Fibroblast of lung (primary cell): Measurements from ENCODE around the gene AHR. TPM values are rescaled to one million over a fixed set of nuclear protein-coding genes. Genes with fewer than 3 reads are reported as not detected.

Source experiments
- DNase-seq, 2 donors: peaks; one replicate each; pipeline versions ENCODE4 v3.0.0 to v3.0.0-alpha.2; 2010; ENCODE audit warnings: low read depth in 2 of 2
- H2AFZ ChIP-seq: 2 replicates; pipeline ENCODE4 v1.5.1; 2012; ENCODE audit warnings: low read length, control low read depth, inconsistent platforms
- H3K27ac ChIP-seq: 2 replicates; pipeline ENCODE4 v1.5.1; 2011; ENCODE audit warnings: low read length, control low read depth; ENCODE audit not compliant: insufficient read depth
- H3K27me3 ChIP-seq: 2 replicates; pipeline ENCODE4 v1.5.1; 2011; ENCODE audit warnings: mild to moderate bottlenecking, low read length; ENCODE audit not compliant: control insufficient read depth, insufficient read depth
- H3K36me3 ChIP-seq: 2 replicates; pipeline ENCODE4 v1.5.1; 2011; ENCODE audit warnings: low read length; ENCODE audit not compliant: control insufficient read depth, insufficient read depth
- H3K4me1 ChIP-seq: 2 replicates; pipeline ENCODE4 v1.5.1; 2011; ENCODE audit warnings: low read length; ENCODE audit not compliant: control insufficient read depth, insufficient read depth; ENCODE audit errors: extremely low read depth
- H3K4me2 ChIP-seq: 2 replicates; pipeline ENCODE4 v1.5.1; 2011; ENCODE audit warnings: low read length, control low read depth; ENCODE audit not compliant: insufficient read depth; ENCODE audit errors: extremely low read depth
- H3K4me3 ChIP-seq, 4 experiments: fragments of 200-600 bp in 1 of 4; sonication (generic) in 1 of 4; replicated peaks in 1 of 4; 2 replicates each; pipeline ENCODE4 v1.5.1; 2011 to 2016; ENCODE audit warnings: low read length in 4 of 4, low read depth in 3 of 4, mild to moderate bottlenecking in 3 of 4, control low read depth in 2 of 4, inconsistent platforms in 1 of 4, mixed read lengths in 1 of 4; ENCODE audit not compliant: insufficient read depth in 1 of 4; ENCODE audit errors: control extremely low read depth in 1 of 4
- H3K79me2 ChIP-seq: 2 replicates; pipeline ENCODE4 v1.5.1; 2012; ENCODE audit warnings: mild to moderate bottlenecking, low read length, inconsistent platforms; ENCODE audit not compliant: control insufficient read depth, insufficient read depth
- H3K9ac ChIP-seq: 2 replicates; pipeline ENCODE4 v1.5.1; 2011; ENCODE audit warnings: mild to moderate bottlenecking, low read length, control low read depth; ENCODE audit not compliant: insufficient read depth
- H3K9me3 ChIP-seq: 2 replicates; pipeline ENCODE4 v1.5.1; 2012; ENCODE audit warnings: low read depth, low read length; ENCODE audit not compliant: control insufficient read depth, insufficient read depth
- H4K20me1 ChIP-seq: 2 replicates; pipeline ENCODE4 v1.5.1; 2011; ENCODE audit warnings: low read length; ENCODE audit not compliant: control insufficient read depth, insufficient read depth; ENCODE audit errors: extremely low read depth
- EZH2 ChIP-seq: IDR thresholded peaks from 2 replicates; pipeline ENCODE4 v1.5.1; 2012; ENCODE audit warnings: low read length, control low read depth, mild to moderate bottlenecking; ENCODE audit errors: missing control alignments
- polyA plus RNA-seq, 2 donors: library from polyadenylated mRNA; depleted of rRNA in 1 of 2; stranded (reverse) in 1 of 2; unstranded in 1 of 2; fragments of >200 nt; gene quantifications; 2 replicates each; pipeline ENCODE4 v1.2.1, GENCODE V29; 2011 to 2012; ENCODE audit warnings: missing spikeins in 1 of 2
- total RNA-seq: library from RNA; depleted of rRNA; stranded (reverse); fragments of >200 nt; gene quantifications from 2 replicates; pipeline ENCODE4 v1.2.1, GENCODE V29; 2014
- TF ChIP-seq, protein P1 (sequence below), 2 donors: IDR thresholded peaks in 1 of 2; conservative IDR thresholded peaks in 1 of 2; 1 replicate in 1 of 2; 2 replicates in 1 of 2; pipeline ENCODE4 v1.5.1; 2011 to 2012; ENCODE audit warnings: low read length in 2 of 2, control low read depth in 1 of 2, inconsistent platforms in 1 of 2, low read depth in 1 of 2, mild to moderate bottlenecking in 1 of 2

AHR gene
- total and polyA plus RNA-seq, 2 donors (not counting 1 experiment from before 2014, with no cell fraction given), result 15.4 to 84.4 TPM

DNA sequence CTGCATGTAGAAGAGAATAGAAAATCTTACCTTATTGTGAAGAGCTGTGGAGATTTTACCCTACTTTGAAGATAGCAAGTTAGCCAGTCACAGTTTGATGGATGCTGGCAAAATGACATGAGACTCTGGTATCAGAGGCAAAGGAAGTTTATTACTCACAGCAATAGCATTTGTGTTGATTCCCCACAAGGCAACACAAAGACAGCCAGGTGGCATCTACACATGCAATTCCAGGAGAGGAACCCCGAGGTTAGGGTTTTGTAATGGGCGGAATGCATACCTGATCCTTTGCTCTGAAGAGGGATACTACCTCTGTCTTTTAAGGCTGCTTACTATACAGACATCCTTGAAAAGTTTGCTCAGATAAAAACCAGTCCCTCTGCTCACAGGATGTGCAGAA is 59.5 kb downstream of the AHR start:
- peaks cover 4% of the 10 kb centered on the region for H3K4me1 ChIP-seq
- TF ChIP-seq, protein P1, sequence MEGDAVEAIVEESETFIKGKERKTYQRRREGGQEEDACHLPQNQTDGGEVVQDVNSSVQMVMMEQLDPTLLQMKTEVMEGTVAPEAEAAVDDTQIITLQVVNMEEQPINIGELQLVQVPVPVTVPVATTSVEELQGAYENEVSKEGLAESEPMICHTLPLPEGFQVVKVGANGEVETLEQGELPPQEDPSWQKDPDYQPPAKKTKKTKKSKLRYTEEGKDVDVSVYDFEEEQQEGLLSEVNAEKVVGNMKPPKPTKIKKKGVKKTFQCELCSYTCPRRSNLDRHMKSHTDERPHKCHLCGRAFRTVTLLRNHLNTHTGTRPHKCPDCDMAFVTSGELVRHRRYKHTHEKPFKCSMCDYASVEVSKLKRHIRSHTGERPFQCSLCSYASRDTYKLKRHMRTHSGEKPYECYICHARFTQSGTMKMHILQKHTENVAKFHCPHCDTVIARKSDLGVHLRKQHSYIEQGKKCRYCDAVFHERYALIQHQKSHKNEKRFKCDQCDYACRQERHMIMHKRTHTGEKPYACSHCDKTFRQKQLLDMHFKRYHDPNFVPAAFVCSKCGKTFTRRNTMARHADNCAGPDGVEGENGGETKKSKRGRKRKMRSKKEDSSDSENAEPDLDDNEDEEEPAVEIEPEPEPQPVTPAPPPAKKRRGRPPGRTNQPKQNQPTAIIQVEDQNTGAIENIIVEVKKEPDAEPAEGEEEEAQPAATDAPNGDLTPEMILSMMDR (conservative IDR thresholded peaks at IDR 0.05 in 1 of 2, IDR thresholded peaks at IDR 0.05 in 1 of 2; ENCODE audit: low read depth in 1 of 2, low read length in 2 of 2), result no peak
- no peak for TF ChIP-seq EZH2
- H3K4me3 ChIP-seq, result no peak overlapping the region
- H3K36me3 ChIP-seq, result no peaks in the 10 kb centered on the region
- no peaks in the 10 kb centered on the region for H3K9me3 ChIP-seq
- H4K20me1 ChIP-seq, result no peaks in the 10 kb centered on the region
- DNase-seq, result peak in 1 of 2 donors; percentile 58
- no peak overlapping the region for H3K9ac ChIP-seq
- H3K79me2 ChIP-seq, result no peaks in the 10 kb centered on the region
- no peak overlapping the region for H3K27ac ChIP-seq
- H2AFZ ChIP-seq, result no peak overlapping the region
- no peaks in the 10 kb centered on the region for H3K27me3 ChIP-seq
- no peak overlapping the region for H3K4me2 ChIP-seq

DNA sequence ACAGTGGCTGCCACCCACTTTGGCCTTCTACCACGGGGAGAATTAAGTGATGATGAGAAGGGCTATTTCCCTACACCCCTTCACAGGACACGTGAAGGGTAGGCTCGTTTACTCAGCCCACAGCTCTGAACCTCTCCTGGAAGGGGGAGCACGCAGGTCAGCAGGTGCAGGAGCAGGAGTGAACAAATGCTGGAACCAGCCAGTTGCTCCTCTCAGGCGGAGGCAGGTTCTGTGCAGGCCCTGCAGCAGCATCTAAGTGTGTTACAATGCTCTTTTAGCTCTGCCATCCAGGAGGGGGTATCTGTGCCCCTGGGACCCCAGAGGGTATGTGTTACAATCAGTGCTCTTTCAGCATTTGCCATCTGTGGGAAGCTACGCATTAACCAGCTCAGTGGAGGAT is 61.2 kb downstream of the AHR start:
- H3K79me2 ChIP-seq, result no peaks in the 10 kb centered on the region
- no peak for TF ChIP-seq EZH2
- TF ChIP-seq, protein P1 (conservative IDR thresholded peaks at IDR 0.05 in 1 of 2, IDR thresholded peaks at IDR 0.05 in 1 of 2; ENCODE audit: low read depth in 1 of 2, low read length in 2 of 2), result no peak
- H2AFZ ChIP-seq, result no peak overlapping the region
- H3K9ac ChIP-seq, result no peak overlapping the region
- H3K4me2 ChIP-seq, result no peak overlapping the region
- H3K27ac ChIP-seq, result no peak overlapping the region
- no peaks in the 10 kb centered on the region for H3K27me3 ChIP-seq
- no peaks in the 10 kb centered on the region for H3K36me3 ChIP-seq
- DNase-seq, result no peak
- no peaks in the 10 kb centered on the region for H3K9me3 ChIP-seq
- H3K4me1 ChIP-seq, result peaks cover 4% of the 10 kb centered on the region
- no peaks in the 10 kb centered on the region for H4K20me1 ChIP-seq
- no peak overlapping the region for H3K4me3 ChIP-seq

DNA sequence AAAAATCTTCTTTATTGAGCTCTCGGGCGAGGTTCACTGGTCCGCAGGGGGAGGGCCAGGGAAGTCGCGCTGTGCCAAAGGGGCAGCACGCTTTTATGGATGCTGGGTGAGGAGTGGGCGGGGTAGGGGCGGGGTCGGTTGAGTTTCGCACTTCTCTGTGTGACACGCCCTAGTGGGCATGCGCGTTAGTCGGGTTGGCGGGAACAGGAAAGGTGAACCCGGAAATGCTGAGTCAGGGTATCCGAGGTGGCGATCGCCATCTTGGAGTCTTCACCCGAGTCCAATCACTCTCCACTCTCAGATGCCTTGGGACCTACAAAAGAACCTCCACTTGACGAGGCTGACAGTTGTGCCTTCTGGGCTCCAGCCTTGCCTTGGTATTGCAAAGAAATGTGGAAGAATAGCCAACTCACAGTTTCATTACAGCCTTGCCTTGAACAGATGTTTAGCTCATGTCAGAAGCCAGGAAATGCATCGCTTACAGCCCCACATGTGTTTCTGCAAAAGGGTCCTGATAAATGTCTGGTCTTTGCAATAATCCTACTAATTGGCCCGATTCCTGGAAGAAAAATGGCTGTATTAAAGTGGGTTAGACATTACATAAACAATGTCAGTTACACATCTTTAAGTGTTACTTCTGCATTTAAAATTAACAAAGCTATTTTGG is 64.1 kb downstream of the AHR start:
- Histone ChIP-seq H3K79me2 (no peaks in the 10 kb centered on the region), H3K36me3 (no peaks in the 10 kb centered on the region), H2AFZ (peak overlapping the region; percentile 51), H3K9ac (no peak overlapping the region), H3K4me1 (peaks cover 4% of the 10 kb centered on the region), H3K4me3 (no peak overlapping the region), H3K4me2 (no peak overlapping the region), H4K20me1 (no peaks in the 10 kb centered on the region), H3K27me3 (no peaks in the 10 kb centered on the region), H3K9me3 (no peaks in the 10 kb centered on the region), H3K27ac (peak overlapping the region; percentile 38)
- no peak for TF ChIP-seq EZH2
- TF ChIP-seq, protein P1 (conservative IDR thresholded peaks at IDR 0.05 in 1 of 2, IDR thresholded peaks at IDR 0.05 in 1 of 2; ENCODE audit: low read depth in 1 of 2, low read length in 2 of 2), result no peak
- DNase-seq, result peak in 1 of 2 donors; percentile 89
